H1 (cell line): ENCODE measurements around the gene CNST. TPM values are rescaled to one million over a fixed set of nuclear protein-coding genes. Genes with fewer than 3 reads are reported as not detected.

Source experiments
- CTCF ChIA-PET: fragments of 300-600 bp; sonication (Branson Sonifier 250); formaldehyde crosslinking; loops from one replicate; lab custom pipeline; 2021; ENCODE audit not compliant: partially characterized antibody; lab: Charles Lee
- POLR2A ChIA-PET: fragments of 300-600 bp; sonication (Branson Sonifier 250); formaldehyde crosslinking; loops from one replicate; lab custom pipeline; 2021; ENCODE audit warnings: inconsistent platforms; ENCODE audit not compliant: partially characterized antibody; lab: Charles Lee
- DNase-seq, 2 experiments: peaks; one replicate each; pipeline versions ENCODE4 v3.0.0 to v3.0.0-alpha.2; 2010 to 2022; ENCODE audit warnings: low spot score in 2 of 2, low read depth in 1 of 2, mixed read lengths in 1 of 2
- FAIRE-seq: peaks from 2 replicates; lab custom pipeline; 2011; peaks lifted over from hg19 to GRCh38; lab: Jason Lieb, UNC
- H2AFZ ChIP-seq: 2 replicates; pipeline ENCODE4 v1.8.1; 2012; ENCODE audit warnings: low read length, inconsistent platforms
- H2AK5ac ChIP-seq: 2 replicates; pipeline ENCODE4 v1.6.1; 2013; ENCODE audit warnings: low read depth, low read length
- H2BK120ac ChIP-seq: replicated peaks from 2 replicates; pipeline ENCODE3; 2013; ENCODE audit warnings: low read depth, low read length, inconsistent platforms
- H2BK12ac ChIP-seq: 2 replicates; pipeline ENCODE4 v1.6.1; 2013; ENCODE audit warnings: low read depth, low read length
- H2BK15ac ChIP-seq: 2 replicates; pipeline ENCODE4 v1.6.1; 2013; ENCODE audit warnings: low read length
- H2BK20ac ChIP-seq: 2 replicates; pipeline ENCODE4 v1.6.1; 2013; ENCODE audit warnings: low read length
- H2BK5ac ChIP-seq: 2 replicates; pipeline ENCODE4 v1.6.1; 2013; ENCODE audit warnings: low read depth, low read length
- H3K14ac ChIP-seq: 2 replicates; pipeline ENCODE4 v1.6.1; 2013; ENCODE audit warnings: inconsistent platforms; ENCODE audit not compliant: insufficient read length
- H3K18ac ChIP-seq: 2 replicates; pipeline ENCODE4 v1.6.1; 2013; ENCODE audit warnings: low read length; ENCODE audit errors: extremely low read depth
- H3K23ac ChIP-seq: 2 replicates; pipeline ENCODE4 v1.6.1; 2013; ENCODE audit warnings: inconsistent platforms; ENCODE audit not compliant: insufficient read length
- H3K23me2 ChIP-seq: 2 replicates; pipeline ENCODE4 v1.6.1; 2013; ENCODE audit warnings: low read depth, low read length
- H3K27ac ChIP-seq: 2 replicates; pipeline ENCODE4 v1.6.1; 2011; ENCODE audit warnings: low read depth, low read length, inconsistent platforms
- H3K27me3 ChIP-seq, 4 experiments: replicated peaks in 1 of 4; 1 replicate in 1 of 4; 2 replicates in 3 of 4; pipeline versions ENCODE4 v1.6.1 to v1.8.1; 2011 to 2013; ENCODE audit warnings: low read length in 3 of 4, mild to moderate bottlenecking in 3 of 4, inconsistent platforms in 2 of 4, mixed read lengths in 2 of 4, moderate library complexity in 1 of 4; ENCODE audit not compliant: control insufficient read depth in 3 of 4, insufficient read depth in 3 of 4; ENCODE audit errors: extremely low read depth in 1 of 4
- H3K36me3 ChIP-seq, 4 experiments: 2 replicates each; pipeline versions ENCODE4 v1.6.1 to v1.8.1; 2011 to 2013; ENCODE audit warnings: mild to moderate bottlenecking in 4 of 4, low read length in 3 of 4, moderate library complexity in 2 of 4, control low read depth in 1 of 4, inconsistent platforms in 1 of 4; ENCODE audit not compliant: insufficient read depth in 4 of 4, control insufficient read depth in 2 of 4
- H3K4ac ChIP-seq: replicated peaks from 2 replicates; pipeline ENCODE3; 2013; ENCODE audit warnings: low read length, low read depth, mixed read lengths, inconsistent platforms; ENCODE audit not compliant: insufficient read length
- H3K4me1 ChIP-seq, 4 experiments: replicated peaks in 1 of 4; 1 replicate in 1 of 4; 2 replicates in 3 of 4; pipeline versions ENCODE4 v1.6.1 to v1.8.1; 2011 to 2013; ENCODE audit warnings: low read length in 3 of 4, inconsistent platforms in 2 of 4, mixed read lengths in 1 of 4; ENCODE audit not compliant: insufficient read depth in 4 of 4, control insufficient read depth in 3 of 4
- H3K4me2 ChIP-seq, 2 experiments: 2 replicates each; pipeline versions ENCODE4 v1.6.1 to v1.8.1; 2011 to 2013; ENCODE audit warnings: low read depth in 2 of 2, low read length in 2 of 2, control low read depth in 1 of 2, inconsistent platforms in 1 of 2, mild to moderate bottlenecking in 1 of 2; ENCODE audit not compliant: insufficient read depth in 1 of 2
- H3K4me3 ChIP-seq, 4 experiments: fragments of 200-600, 300-600 bp in 1 of 4; sonication (generic), shearing (Covaris generic), sonication (Bioruptor Twin) in 1 of 4; 2 replicates each; pipeline versions ENCODE4 v1.5.1 to v1.8.1; 2011 to 2016; ENCODE audit warnings: low read length in 4 of 4, low read depth in 3 of 4, control low read depth in 2 of 4, inconsistent platforms in 2 of 4, mild to moderate bottlenecking in 2 of 4, mixed read lengths in 1 of 4, moderate library complexity in 1 of 4; ENCODE audit not compliant: insufficient read depth in 2 of 4; ENCODE audit errors: extremely low read depth in 1 of 4
- H3K56ac ChIP-seq: replicated peaks from 2 replicates; pipeline ENCODE3; 2013; ENCODE audit warnings: low read depth, mild to moderate bottlenecking, mixed read lengths, low read length, inconsistent platforms; ENCODE audit not compliant: insufficient read length
- H3K79me1 ChIP-seq: 2 replicates; pipeline ENCODE4 v1.6.1; 2013; ENCODE audit warnings: low read depth, low read length, control low read depth
- H3K79me2 ChIP-seq, 2 experiments: 2 replicates each; pipeline versions ENCODE4 v1.6.1 to v1.8.1; 2012 to 2013; ENCODE audit warnings: low read length in 2 of 2, mild to moderate bottlenecking in 2 of 2, inconsistent platforms in 1 of 2; ENCODE audit not compliant: insufficient read depth in 2 of 2, control insufficient read depth in 1 of 2
- H3K9ac ChIP-seq, 4 experiments: replicated peaks in 1 of 4; 1 replicate in 1 of 4; 2 replicates in 3 of 4; pipeline versions ENCODE4 v1.6.1 to v1.8.1; 2011 to 2013; ENCODE audit warnings: low read depth in 3 of 4, low read length in 3 of 4, control low read depth in 2 of 4, mild to moderate bottlenecking in 2 of 4, moderate library complexity in 2 of 4, inconsistent platforms in 1 of 4; ENCODE audit errors: extremely low read depth in 1 of 4
- H3K9me3 ChIP-seq, 2 experiments: 2 replicates each; pipeline versions ENCODE4 v1.6.1 to v1.8.1; 2012 to 2013; ENCODE audit warnings: mild to moderate bottlenecking in 2 of 2, moderate library complexity in 2 of 2, control low read depth in 1 of 2, inconsistent platforms in 1 of 2, low read depth in 1 of 2, low read length in 1 of 2, mixed read lengths in 1 of 2; ENCODE audit not compliant: insufficient read depth in 2 of 2
- H4K20me1 ChIP-seq, 2 experiments: replicated peaks in 1 of 2; 2 replicates each; pipeline versions ENCODE3 to v1.8.1; 2011 to 2013; ENCODE audit warnings: inconsistent platforms in 2 of 2, low read length in 2 of 2, mild to moderate bottlenecking in 1 of 2; ENCODE audit not compliant: insufficient read depth in 2 of 2, control insufficient read depth in 1 of 2
- H4K5ac ChIP-seq: 2 replicates; pipeline ENCODE4 v1.6.1; 2013; ENCODE audit warnings: low read length, low read depth, mixed read lengths, inconsistent platforms; ENCODE audit not compliant: insufficient read length
- H4K8ac ChIP-seq: 2 replicates; pipeline ENCODE4 v1.8.0; 2013; ENCODE audit warnings: mild to moderate bottlenecking, moderate library complexity, low read length, inconsistent platforms; ENCODE audit not compliant: insufficient read depth; ENCODE audit errors: extremely low read depth
- H4K91ac ChIP-seq: replicated peaks from 2 replicates; pipeline ENCODE3; 2013; ENCODE audit warnings: low read length, mixed read lengths, inconsistent platforms; ENCODE audit not compliant: insufficient read length
- CTCF ChIP-seq, 3 experiments: IDR thresholded peaks; 1 replicate in 2 of 3; 2 replicates in 1 of 3; pipeline versions ENCODE4 v1.5.1 to v1.6.1; 2011; ENCODE audit warnings: low read length in 3 of 3, mild to moderate bottlenecking in 3 of 3, inconsistent platforms in 2 of 3, low read depth in 1 of 3, moderate library complexity in 1 of 3; ENCODE audit not compliant: insufficient read depth in 1 of 3; ENCODE audit errors: control extremely low read depth in 1 of 3
- TAF1 ChIP-seq: IDR thresholded peaks from 2 replicates; pipeline ENCODE4 v1.6.1; 2011; ENCODE audit warnings: mild to moderate bottlenecking, low read depth, low read length
- TBP ChIP-seq: IDR thresholded peaks from 2 replicates; pipeline ENCODE4 v1.6.1; 2011; ENCODE audit warnings: low read depth, low read length, improper control_type of control experiment
- WGBS, 2 experiments: shearing (Covaris generic) in 1 of 2; methylation state at CpG; one replicate each; pipeline versions ENCODE4 v1.1.6 to v1.1.7; 2013 to 2015; ENCODE audit warnings: low lambda C conversion rate in 2 of 2, mixed read lengths in 2 of 2, inconsistent platforms in 1 of 2, low coverage in 1 of 2, missing lambda C conversion rate in 1 of 2; ENCODE audit not compliant: insufficient replicate concordance in 2 of 2, insufficient coverage in 1 of 2, insufficient read length in 1 of 2; ENCODE audit errors: extremely low coverage in 1 of 2, missing lambda C conversion rate in 1 of 2; 5-methylcytosine and 5-hydroxymethylcytosine counted together
- polyA plus RNA-seq, 7 experiments: library from polyadenylated mRNA; depleted of rRNA in 3 of 7; stranded (reverse) in 5 of 7; unstranded in 2 of 7; fragments of >200 nt in 5 of 7; fragments of 200-250 nt in 2 of 7; gene quantifications; 1 replicate in 5 of 7; 2 replicates in 1 of 7; 4 replicates in 1 of 7; pipeline versions ENCODE4 v1.2.1 to v1.2.3, GENCODE V29; 2011 to 2013; ENCODE audit warnings: missing spikeins in 2 of 7, mixed read lengths in 2 of 7
- total RNA-seq: library from RNA; stranded (reverse); fragmentation: NEBNext Ultra II Directional; extraction: Animal tissue kit (Norgen Biotek cat#: 25700); gene quantifications from 2 replicates; pipeline ENCODE4 v1.2.1, GENCODE V29; 2021
- TF ChIP-seq, protein P1 (sequence below): IDR thresholded peaks from 2 replicates; pipeline ENCODE4 v1.6.1; 2012; ENCODE audit warnings: low read length, inconsistent platforms

Gene CNST
- total and polyA plus RNA-seq, 2 of the 8 experiments (the other 6 are each of a cell fraction or from before 2014, with no cell fraction given), result 5.3 to 21.3 TPM

- no peak overlapping the region for H2AK5ac ChIP-seq
- no peaks in the 10 kb centered on the region for H3K79me2 ChIP-seq
- H4K91ac ChIP-seq, result no peak overlapping the region
- H3K18ac ChIP-seq, result no peak overlapping the region
- H2BK5ac ChIP-seq, result no peak overlapping the region
- no peak overlapping the region for H2BK120ac ChIP-seq
- TF ChIP-seq TBP (no peak), CTCF (IDR thresholded peaks at IDR 0.05; ENCODE audit: control extremely low read depth in 1 of 3, insufficient read depth in 1 of 3, low read depth in 1 of 3, low read length in 3 of 3) (peak in 1 of 3 experiments; percentile 31; a peak in 1 of 4 replicates), TAF1 (no peak)
- TF ChIP-seq, protein P1, sequence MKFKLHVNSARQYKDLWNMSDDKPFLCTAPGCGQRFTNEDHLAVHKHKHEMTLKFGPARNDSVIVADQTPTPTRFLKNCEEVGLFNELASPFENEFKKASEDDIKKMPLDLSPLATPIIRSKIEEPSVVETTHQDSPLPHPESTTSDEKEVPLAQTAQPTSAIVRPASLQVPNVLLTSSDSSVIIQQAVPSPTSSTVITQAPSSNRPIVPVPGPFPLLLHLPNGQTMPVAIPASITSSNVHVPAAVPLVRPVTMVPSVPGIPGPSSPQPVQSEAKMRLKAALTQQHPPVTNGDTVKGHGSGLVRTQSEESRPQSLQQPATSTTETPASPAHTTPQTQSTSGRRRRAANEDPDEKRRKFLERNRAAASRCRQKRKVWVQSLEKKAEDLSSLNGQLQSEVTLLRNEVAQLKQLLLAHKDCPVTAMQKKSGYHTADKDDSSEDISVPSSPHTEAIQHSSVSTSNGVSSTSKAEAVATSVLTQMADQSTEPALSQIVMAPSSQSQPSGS, result no peak
- no peak for FAIRE-seq
- 44% methylated on average over 1 of the region's 1 CpG; no CpG with 5 or more reads in 1 of the 2 experiments for WGBS, 2 experiments
- H3K79me1 ChIP-seq, result no peaks in the 10 kb centered on the region
- H4K8ac ChIP-seq, result no peak overlapping the region
- H4K5ac ChIP-seq, result no peak overlapping the region
- no peak overlapping the region for H3K4me3 ChIP-seq
- no peak overlapping the region for H2AFZ ChIP-seq
- H3K36me3 ChIP-seq, result no peaks in the 10 kb centered on the region
- H3K4me1 ChIP-seq, result no peaks in the 10 kb centered on the region
- POLR2A ChIA-PET, result no interaction called here
- H3K4me2 ChIP-seq, result no peak overlapping the region
- H3K14ac ChIP-seq, result no peak overlapping the region
- H2BK20ac ChIP-seq, result no peak overlapping the region
- H3K23ac ChIP-seq, result no peak overlapping the region
- no peaks in the 10 kb centered on the region for H3K27me3 ChIP-seq
- H4K20me1 ChIP-seq, result no peaks in the 10 kb centered on the region
- H3K9ac ChIP-seq, result no peak overlapping the region
- H3K9me3 ChIP-seq, result peaks cover 9 to 10% of the 10 kb centered on the region in 2 experiments
- no peak overlapping the region for H2BK15ac ChIP-seq
- no peak for DNase-seq
- H3K23me2 ChIP-seq, result no peaks in the 10 kb centered on the region
- CTCF ChIA-PET, result interaction anchor here (0.5 to 1.7 kb wide), 6 partner anchors 8 to 248 kb away, joined by 3 to 5 read pairs (median 3); partner anchors contain the start of gene TFB2M
- no peak overlapping the region for H3K4ac ChIP-seq
- H3K27ac ChIP-seq, result no peak overlapping the region
- H2BK12ac ChIP-seq, result no peak overlapping the region
- H3K56ac ChIP-seq, result no peak overlapping the region
Measured at GRCh38 chr1:246532519-246532918, 33.7 kb upstream of the CNST start.
